MV-4-11 (cell line): ENCODE results near the gene IPO4.

Experiments
- DNase-seq: peaks from one replicate; lab custom pipeline; 2025; lab: John Stamatoyannopoulos, UW

The IPO4 gene

GRCh38 chr14:24194873-24195185, 6.2 kb upstream of the IPO4 start:
- no peak for DNase-seq

GRCh38 chr14:24194186-24194872, 5.7 kb upstream of the IPO4 start:
- DNase-seq, result no peak

- DNase-seq, result no peak
Measured at GRCh38 chr14:24192933-24193332, 4.3 kb upstream of the IPO4 start.

GRCh38 chr14:24190416-24190815, 1.8 kb upstream of the IPO4 start:
- no peak for DNase-seq

GRCh38 chr14:24189460-24189859, 844 bp upstream of the IPO4 start:
- no peak for DNase-seq

- DNase-seq, result no peak
Measured at GRCh38 chr14:24189059-24189375, 401 bp upstream of the IPO4 start.

- DNase-seq, result no peak
Measured at GRCh38 chr14:24187539-24187915, 1.1 kb downstream of the IPO4 start.

- DNase-seq, result no peak
Measured at GRCh38 chr14:24186831-24187538, 1.6 kb downstream of the IPO4 start.

- no peak for DNase-seq
Measured at GRCh38 chr14:24185741-24186140, 2.9 kb downstream of the IPO4 start.

GRCh38 chr14:24185026-24185425, 3.6 kb downstream of the IPO4 start:
- DNase-seq, result no peak

- DNase-seq, result no peak
Measured at GRCh38 chr14:24184104-24184970, 4.3 kb downstream of the IPO4 start.

- no peak for DNase-seq
Measured at GRCh38 chr14:24183014-24183481, 5.6 kb downstream of the IPO4 start.

- DNase-seq, result no peak
Measured at GRCh38 chr14:24182110-24182882, 6.3 kb downstream of the IPO4 start.

GRCh38 chr14:24181371-24182077, 7.1 kb downstream of the IPO4 start:
- no peak for DNase-seq

GRCh38 chr14:24179961-24180796, 8.4 kb downstream of the IPO4 start:
- DNase-seq, result no peak

GRCh38 chr14:24179294-24179960, 9.2 kb downstream of the IPO4 start:
- DNase-seq, result no peak

- DNase-seq, result no peak
Measured at GRCh38 chr14:24178399-24179178, 10.0 kb downstream of the IPO4 start.

GRCh38 chr14:24177891-24178290, 10.7 kb downstream of the IPO4 start:
- no peak for DNase-seq
